K562 (cell line): Measurements from ENCODE around the gene PPP1R13L. TPM values are rescaled to one million over a fixed set of nuclear protein-coding genes. Genes with fewer than 3 reads are reported as not detected.

Source experiments
- BDP1 ChIP-seq: IDR thresholded peaks from 3 replicates; pipeline ENCODE4 v1.6.1; 2011; ENCODE audit not compliant: insufficient read length, insufficient read depth
- IFI16 ChIP-seq: fragments of 250-450 bp; sonication (Bioruptor Pico); IDR thresholded peaks from 2 replicates; pipeline ENCODE4 v2.1.2; 2022; ENCODE audit warnings: mild to moderate bottlenecking, inconsistent platforms
- MYBL2 ChIP-seq, 2 experiments: fragments of 450-650 bp in 1 of 2; sonication (generic) in 1 of 2; formaldehyde crosslinking in 1 of 2; IDR thresholded peaks; 2 replicates each; pipeline versions ENCODE4 v1.6.1 to v1.8.1; 2017 to 2022; ENCODE audit warnings: borderline replicate concordance in 1 of 2, inconsistent platforms in 1 of 2, low read depth in 1 of 2, mild to moderate bottlenecking in 1 of 2, missing genetic modification reagents in 1 of 2, moderate library complexity in 1 of 2
- ZNF146 ChIP-seq: IDR thresholded peaks from one replicate; pipeline ENCODE4 v1.6.1; 2018; ENCODE audit warnings: missing compliant biosample characterization; ENCODE audit not compliant: unreplicated experiment
- ZNF354B ChIP-seq: fragments of 250-450 bp; sonication (Bioruptor Pico); IDR thresholded peaks from 2 replicates; pipeline ENCODE4 v1.4.0; 2020
- ZNF551 ChIP-seq: fragments of 250-450 bp; sonication (Bioruptor Pico); IDR thresholded peaks from 2 replicates; pipeline ENCODE4 v1.5.0; 2021; ENCODE audit warnings: mild to moderate bottlenecking, moderate library complexity
- ZNF778 ChIP-seq: fragments of 450-650 bp; formaldehyde crosslinking; IDR thresholded peaks from 2 replicates; pipeline ENCODE4 v1.4.0; 2020; ENCODE audit warnings: mild to moderate bottlenecking, moderate library complexity
- polyA plus RNA-seq, 8 experiments: library from polyadenylated mRNA; depleted of rRNA in 4 of 8; stranded (reverse) in 5 of 8; unstranded in 3 of 8; fragments of >200 nt; fragmentation: Nextera tagmentation in 2 of 8; fragmentation: Illumina TruSeq in 1 of 8; extraction: Ambion mirVana in 2 of 8; extraction: Trizol in 1 of 8; gene quantifications; 2 replicates each; pipeline versions ENCODE4 v1.2.1 to v1.2.3, GENCODE V29; 2011 to 2014; ENCODE audit warnings: inconsistent platforms in 1 of 8, missing spikeins in 1 of 8
- total RNA-seq, 7 experiments: library from RNA; depleted of rRNA in 6 of 7; stranded (reverse); fragments of >200 nt in 6 of 7; fragmentation: Illumina TruSeq in 2 of 7; extraction: Trizol in 2 of 7; gene quantifications; 2 replicates each; pipeline versions ENCODE4 v1.2.1 to v1.2.3, GENCODE V29; 2011 to 2021; ENCODE audit warnings: low replicate concordance in 1 of 7
- TF ChIP-seq, protein P1 (sequence below), 2 experiments: fragments of 200-800 bp in 1 of 2; sonication (Bioruptor generic) in 1 of 2; sonication (generic) in 1 of 2; formaldehyde crosslinking in 1 of 2; IDR thresholded peaks in 1 of 2; conservative IDR thresholded peaks in 1 of 2; 2 replicates each; pipeline versions ENCODE4 v1.5.0 to v1.6.1; 2016 to 2020; ENCODE audit warnings: missing compliant biosample characterization in 1 of 2, missing genetic modification characterization in 1 of 2, missing genetic modification reagents in 1 of 2
- TF ChIP-seq, protein P2 (sequence below): fragments of 250-450 bp; sonication (Bioruptor Pico); IDR thresholded peaks from 2 replicates; pipeline ENCODE4 v1.8.0; 2022; ENCODE audit warnings: inconsistent platforms, mild to moderate bottlenecking, moderate library complexity, borderline replicate concordance
- TF ChIP-seq, protein P3 (sequence below): fragments of 250-450 bp; sonication (Bioruptor Pico); IDR thresholded peaks from 2 replicates; pipeline ENCODE4 v1.8.0; 2021; ENCODE audit warnings: moderate library complexity, mild to moderate bottlenecking, inconsistent platforms
- TF ChIP-seq, protein P4 (sequence below): fragments of 450-650 bp; IDR thresholded peaks from 2 replicates; pipeline ENCODE4 v1.6.1; 2017; ENCODE audit warnings: antibody characterized with exemption, mild to moderate bottlenecking
- TF ChIP-seq, protein P5 (sequence below): fragments of 450-650 bp; IDR thresholded peaks from 2 replicates; pipeline ENCODE4 v1.6.1; 2018; ENCODE audit not compliant: partially characterized antibody

PPP1R13L gene
- total and polyA plus RNA-seq, 9 of the 15 experiments (the other 6 are each of a cell fraction or from before 2014, with no cell fraction given), result 0.32 to 6.7 (median 2.0) TPM

DNA sequence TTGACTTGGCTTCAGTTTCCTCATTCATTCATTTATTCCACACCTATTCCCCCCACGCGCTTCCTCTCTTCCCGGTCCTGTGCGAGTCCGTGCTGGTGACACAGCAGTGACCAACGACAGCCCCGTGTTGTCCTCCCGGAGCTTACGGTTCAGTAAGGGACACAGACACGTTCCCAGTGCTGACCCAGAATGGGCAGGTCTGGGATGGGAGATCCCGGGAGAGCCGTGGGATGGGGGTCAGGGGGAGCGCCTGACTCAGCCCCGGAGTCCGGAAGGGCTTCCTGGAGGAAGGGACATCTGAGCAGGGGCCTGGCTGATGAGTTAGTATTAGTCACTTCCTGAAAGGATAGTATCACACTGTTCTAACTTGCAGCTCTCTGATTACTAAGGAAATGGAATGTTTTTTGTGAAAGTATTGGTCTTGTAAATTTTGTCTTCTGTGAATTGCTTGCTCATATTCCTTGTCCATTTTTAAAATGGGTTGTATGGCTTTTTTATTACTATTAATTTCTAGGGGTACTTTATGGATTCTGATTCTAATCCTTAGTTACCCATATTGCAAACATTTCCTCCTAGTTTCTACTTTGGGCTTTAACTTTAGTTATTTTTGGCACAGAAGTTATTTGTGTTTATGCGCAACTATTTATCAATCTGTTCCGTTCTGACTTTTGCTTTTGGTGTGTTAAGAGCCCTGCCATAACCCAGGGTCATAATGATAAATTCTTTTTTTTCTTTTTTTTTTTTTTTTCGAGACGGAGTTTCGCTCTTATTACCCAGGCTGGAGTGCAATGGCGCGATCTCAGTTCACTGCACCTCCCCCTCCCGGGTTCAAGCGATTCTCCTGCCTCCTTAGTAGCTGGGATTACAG lies 19.6 kb upstream of the PPP1R13L start (continued):
- TF ChIP-seq, protein P1, sequence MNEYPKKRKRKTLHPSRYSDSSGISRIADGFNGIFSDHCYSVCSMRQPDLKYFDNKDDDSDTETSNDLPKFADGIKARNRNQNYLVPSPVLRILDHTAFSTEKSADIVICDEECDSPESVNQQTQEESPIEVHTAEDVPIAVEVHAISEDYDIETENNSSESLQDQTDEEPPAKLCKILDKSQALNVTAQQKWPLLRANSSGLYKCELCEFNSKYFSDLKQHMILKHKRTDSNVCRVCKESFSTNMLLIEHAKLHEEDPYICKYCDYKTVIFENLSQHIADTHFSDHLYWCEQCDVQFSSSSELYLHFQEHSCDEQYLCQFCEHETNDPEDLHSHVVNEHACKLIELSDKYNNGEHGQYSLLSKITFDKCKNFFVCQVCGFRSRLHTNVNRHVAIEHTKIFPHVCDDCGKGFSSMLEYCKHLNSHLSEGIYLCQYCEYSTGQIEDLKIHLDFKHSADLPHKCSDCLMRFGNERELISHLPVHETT (CRISPR knock-in tag; conservative IDR thresholded peaks at IDR 0.05 in 1 of 2, IDR thresholded peaks at IDR 0.05 in 1 of 2), result peak in 1 of 2 experiments; percentile 70; a peak in 1 of 4 replicates
- TF ChIP-seq, protein P2, sequence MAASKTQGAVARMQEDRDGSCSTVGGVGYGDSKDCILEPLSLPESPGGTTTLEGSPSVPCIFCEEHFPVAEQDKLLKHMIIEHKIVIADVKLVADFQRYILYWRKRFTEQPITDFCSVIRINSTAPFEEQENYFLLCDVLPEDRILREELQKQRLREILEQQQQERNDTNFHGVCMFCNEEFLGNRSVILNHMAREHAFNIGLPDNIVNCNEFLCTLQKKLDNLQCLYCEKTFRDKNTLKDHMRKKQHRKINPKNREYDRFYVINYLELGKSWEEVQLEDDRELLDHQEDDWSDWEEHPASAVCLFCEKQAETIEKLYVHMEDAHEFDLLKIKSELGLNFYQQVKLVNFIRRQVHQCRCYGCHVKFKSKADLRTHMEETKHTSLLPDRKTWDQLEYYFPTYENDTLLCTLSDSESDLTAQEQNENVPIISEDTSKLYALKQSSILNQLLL (CRISPR knock-in tag), result no peak
- TF ChIP-seq ZNF146 (CRISPR knock-in tag), result no peak
- TF ChIP-seq, protein P3, sequence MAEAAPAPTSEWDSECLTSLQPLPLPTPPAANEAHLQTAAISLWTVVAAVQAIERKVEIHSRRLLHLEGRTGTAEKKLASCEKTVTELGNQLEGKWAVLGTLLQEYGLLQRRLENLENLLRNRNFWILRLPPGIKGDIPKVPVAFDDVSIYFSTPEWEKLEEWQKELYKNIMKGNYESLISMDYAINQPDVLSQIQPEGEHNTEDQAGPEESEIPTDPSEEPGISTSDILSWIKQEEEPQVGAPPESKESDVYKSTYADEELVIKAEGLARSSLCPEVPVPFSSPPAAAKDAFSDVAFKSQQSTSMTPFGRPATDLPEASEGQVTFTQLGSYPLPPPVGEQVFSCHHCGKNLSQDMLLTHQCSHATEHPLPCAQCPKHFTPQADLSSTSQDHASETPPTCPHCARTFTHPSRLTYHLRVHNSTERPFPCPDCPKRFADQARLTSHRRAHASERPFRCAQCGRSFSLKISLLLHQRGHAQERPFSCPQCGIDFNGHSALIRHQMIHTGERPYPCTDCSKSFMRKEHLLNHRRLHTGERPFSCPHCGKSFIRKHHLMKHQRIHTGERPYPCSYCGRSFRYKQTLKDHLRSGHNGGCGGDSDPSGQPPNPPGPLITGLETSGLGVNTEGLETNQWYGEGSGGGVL (CRISPR knock-in tag), result no peak
- no peak; the same call in 1 of the 2 replicates for TF ChIP-seq MYBL2 (IDR thresholded peaks at IDR 0.05; ENCODE audit: low read depth)
- TF ChIP-seq MYBL2 (CRISPR knock-in tag; IDR thresholded peaks at IDR 0.05; ENCODE audit: borderline replicate concordance), result no peak
- TF ChIP-seq ZNF551 (CRISPR knock-in tag), result no peak
- TF ChIP-seq, protein P4, sequence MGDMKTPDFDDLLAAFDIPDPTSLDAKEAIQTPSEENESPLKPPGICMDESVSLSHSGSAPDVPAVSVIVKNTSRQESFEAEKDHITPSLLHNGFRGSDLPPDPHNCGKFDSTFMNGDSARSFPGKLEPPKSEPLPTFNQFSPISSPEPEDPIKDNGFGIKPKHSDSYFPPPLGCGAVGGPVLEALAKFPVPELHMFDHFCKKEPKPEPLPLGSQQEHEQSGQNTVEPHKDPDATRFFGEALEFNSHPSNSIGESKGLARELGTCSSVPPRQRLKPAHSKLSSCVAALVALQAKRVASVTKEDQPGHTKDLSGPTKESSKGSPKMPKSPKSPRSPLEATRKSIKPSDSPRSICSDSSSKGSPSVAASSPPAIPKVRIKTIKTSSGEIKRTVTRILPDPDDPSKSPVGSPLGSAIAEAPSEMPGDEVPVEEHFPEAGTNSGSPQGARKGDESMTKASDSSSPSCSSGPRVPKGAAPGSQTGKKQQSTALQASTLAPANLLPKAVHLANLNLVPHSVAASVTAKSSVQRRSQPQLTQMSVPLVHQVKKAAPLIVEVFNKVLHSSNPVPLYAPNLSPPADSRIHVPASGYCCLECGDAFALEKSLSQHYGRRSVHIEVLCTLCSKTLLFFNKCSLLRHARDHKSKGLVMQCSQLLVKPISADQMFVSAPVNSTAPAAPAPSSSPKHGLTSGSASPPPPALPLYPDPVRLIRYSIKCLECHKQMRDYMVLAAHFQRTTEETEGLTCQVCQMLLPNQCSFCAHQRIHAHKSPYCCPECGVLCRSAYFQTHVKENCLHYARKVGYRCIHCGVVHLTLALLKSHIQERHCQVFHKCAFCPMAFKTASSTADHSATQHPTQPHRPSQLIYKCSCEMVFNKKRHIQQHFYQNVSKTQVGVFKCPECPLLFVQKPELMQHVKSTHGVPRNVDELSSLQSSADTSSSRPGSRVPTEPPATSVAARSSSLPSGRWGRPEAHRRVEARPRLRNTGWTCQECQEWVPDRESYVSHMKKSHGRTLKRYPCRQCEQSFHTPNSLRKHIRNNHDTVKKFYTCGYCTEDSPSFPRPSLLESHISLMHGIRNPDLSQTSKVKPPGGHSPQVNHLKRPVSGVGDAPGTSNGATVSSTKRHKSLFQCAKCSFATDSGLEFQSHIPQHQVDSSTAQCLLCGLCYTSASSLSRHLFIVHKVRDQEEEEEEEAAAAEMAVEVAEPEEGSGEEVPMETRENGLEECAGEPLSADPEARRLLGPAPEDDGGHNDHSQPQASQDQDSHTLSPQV, result peak; percentile 90
- no peak for TF ChIP-seq IFI16 (CRISPR knock-in tag)
- TF ChIP-seq BDP1, result no peak
- TF ChIP-seq ZNF354B, result no peak
- no peak for TF ChIP-seq ZNF778 (CRISPR knock-in tag)
- TF ChIP-seq, protein P5, sequence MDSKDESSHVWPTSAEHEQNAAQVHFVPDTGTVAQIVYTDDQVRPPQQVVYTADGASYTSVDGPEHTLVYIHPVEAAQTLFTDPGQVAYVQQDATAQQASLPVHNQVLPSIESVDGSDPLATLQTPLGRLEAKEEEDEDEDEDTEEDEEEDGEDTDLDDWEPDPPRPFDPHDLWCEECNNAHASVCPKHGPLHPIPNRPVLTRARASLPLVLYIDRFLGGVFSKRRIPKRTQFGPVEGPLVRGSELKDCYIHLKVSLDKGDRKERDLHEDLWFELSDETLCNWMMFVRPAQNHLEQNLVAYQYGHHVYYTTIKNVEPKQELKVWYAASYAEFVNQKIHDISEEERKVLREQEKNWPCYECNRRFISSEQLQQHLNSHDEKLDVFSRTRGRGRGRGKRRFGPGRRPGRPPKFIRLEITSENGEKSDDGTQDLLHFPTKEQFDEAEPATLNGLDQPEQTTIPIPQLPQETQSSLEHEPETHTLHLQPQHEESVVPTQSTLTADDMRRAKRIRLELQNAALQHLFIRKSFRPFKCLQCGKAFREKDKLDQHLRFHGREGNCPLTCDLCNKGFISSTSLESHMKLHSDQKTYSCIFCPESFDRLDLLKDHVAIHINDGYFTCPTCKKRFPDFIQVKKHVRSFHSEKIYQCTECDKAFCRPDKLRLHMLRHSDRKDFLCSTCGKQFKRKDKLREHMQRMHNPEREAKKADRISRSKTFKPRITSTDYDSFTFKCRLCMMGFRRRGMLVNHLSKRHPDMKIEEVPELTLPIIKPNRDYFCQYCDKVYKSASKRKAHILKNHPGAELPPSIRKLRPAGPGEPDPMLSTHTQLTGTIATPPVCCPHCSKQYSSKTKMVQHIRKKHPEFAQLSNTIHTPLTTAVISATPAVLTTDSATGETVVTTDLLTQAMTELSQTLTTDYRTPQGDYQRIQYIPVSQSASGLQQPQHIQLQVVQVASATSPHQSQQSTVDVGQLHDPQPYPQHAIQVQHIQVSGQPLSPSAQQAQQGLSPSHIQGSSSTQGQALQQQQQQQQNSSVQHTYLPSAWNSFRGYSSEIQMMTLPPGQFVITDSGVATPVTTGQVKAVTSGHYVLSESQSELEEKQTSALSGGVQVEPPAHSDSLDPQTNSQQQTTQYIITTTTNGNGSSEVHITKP, result peak; percentile 2
